WTC11 (cell line): ENCODE results near the gene PEAK1. TPM values are rescaled to one million over a fixed set of nuclear protein-coding genes. Genes with fewer than 3 reads are reported as not detected.

Experiments
- ATAC-seq: fragments of 200-7000 bp; cut with Tn5 transposase; 2 replicates; pipeline ENCODE4 v1.10.0; 2021; ENCODE audit warnings: mild to moderate bottlenecking, moderate library complexity
- CTCF ChIA-PET: fragments of 300-600 bp; sonication (Branson Sonifier 250); formaldehyde crosslinking; loops from one replicate; lab custom pipeline; 2021; ENCODE audit warnings: antibody characterized with exemption; lab: Charles Lee
- POLR2A ChIA-PET: fragments of 350-600 bp; sonication (Branson Sonifier 250); formaldehyde crosslinking; loops from one replicate; lab custom pipeline; 2021; ENCODE audit warnings: antibody characterized with exemption; lab: Charles Lee
- DNase-seq: peaks from one replicate; pipeline ENCODE4 v3.0.0; 2021; ENCODE audit warnings: low spot score
- H3K27ac Mint-ChIP-seq: 2 replicates; pipeline ENCODE4 v1.8.0; 2021; ENCODE audit warnings: mixed read lengths
- H3K27me3 Mint-ChIP-seq: 2 replicates; pipeline ENCODE4 v1.8.0; 2021; ENCODE audit warnings: low read depth, mild to moderate bottlenecking, moderate library complexity, mixed read lengths
- H3K36me3 Mint-ChIP-seq: 2 replicates; pipeline ENCODE4 v1.8.0; 2021; ENCODE audit warnings: mixed read lengths
- H3K4me1 Mint-ChIP-seq: 2 replicates; pipeline ENCODE4 v1.8.0; 2022; ENCODE audit warnings: mixed read lengths
- H3K4me3 Mint-ChIP-seq: 2 replicates; pipeline ENCODE4 v1.8.0; 2021; ENCODE audit warnings: mild to moderate bottlenecking, moderate library complexity, mixed read lengths
- H3K9me3 Mint-ChIP-seq: 2 replicates; pipeline ENCODE4 v1.8.0; 2021; ENCODE audit warnings: mixed read lengths
- ATF3 ChIP-seq: sonication (generic); formaldehyde crosslinking; conservative IDR thresholded peaks from 2 replicates; pipeline ENCODE4 v1.8.1; 2022; ENCODE audit warnings: mild to moderate bottlenecking, missing genetic modification reagents
- E2F4 ChIP-seq: sonication (generic); formaldehyde crosslinking; IDR thresholded peaks from 2 replicates; pipeline ENCODE4 v1.8.1; 2022; ENCODE audit warnings: low read depth, mild to moderate bottlenecking, moderate library complexity, missing genetic modification reagents, borderline replicate concordance
- ETV6 ChIP-seq: sonication (generic); formaldehyde crosslinking; IDR thresholded peaks from 2 replicates; pipeline ENCODE4 v1.8.1; 2022; ENCODE audit warnings: mild to moderate bottlenecking, missing genetic modification reagents
- FOXP4 ChIP-seq: sonication (generic); formaldehyde crosslinking; IDR thresholded peaks from 2 replicates; pipeline ENCODE4 v1.8.0; 2022; ENCODE audit warnings: mild to moderate bottlenecking, missing genetic modification reagents
- GRHL2 ChIP-seq: fragments of 250-450 bp; sonication (Bioruptor Pico); IDR thresholded peaks from 2 replicates; pipeline ENCODE4 v1.8.0; 2022; ENCODE audit warnings: mild to moderate bottlenecking, moderate library complexity; ENCODE audit not compliant: insufficient replicate concordance, severe bottlenecking
- IRF1 ChIP-seq: sonication (generic); formaldehyde crosslinking; IDR thresholded peaks from 2 replicates; pipeline ENCODE4 v1.8.0; 2023; ENCODE audit warnings: missing genetic modification reagents
- IRF2 ChIP-seq: sonication (generic); formaldehyde crosslinking; IDR thresholded peaks from 2 replicates; pipeline ENCODE4 v1.8.0; 2022; ENCODE audit warnings: low read depth, missing genetic modification reagents, borderline replicate concordance
- MXD4 ChIP-seq: fragments of 250-450 bp; sonication (Bioruptor Pico); IDR thresholded peaks from 2 replicates; pipeline ENCODE4 v1.8.0; 2021; ENCODE audit warnings: mild to moderate bottlenecking, moderate library complexity, borderline replicate concordance
- NFYB ChIP-seq: sonication (generic); formaldehyde crosslinking; conservative IDR thresholded peaks from 2 replicates; pipeline ENCODE4 v1.8.0; 2022; ENCODE audit warnings: low read depth, missing genetic modification reagents
- NR1H2 ChIP-seq: sonication (generic); formaldehyde crosslinking; IDR thresholded peaks from 2 replicates; pipeline ENCODE4 v1.9.0; 2021; ENCODE audit warnings: mild to moderate bottlenecking, moderate library complexity, missing genetic modification reagents
- PRDM15 ChIP-seq: sonication (generic); formaldehyde crosslinking; IDR thresholded peaks from 2 replicates; pipeline ENCODE4 v1.8.0; 2022; ENCODE audit warnings: missing genetic modification reagents
- PRRX2 ChIP-seq: fragments of 250-450 bp; sonication (Bioruptor Pico); IDR thresholded peaks from 2 replicates; pipeline ENCODE4 v1.8.0; 2021; ENCODE audit warnings: mild to moderate bottlenecking
- SOX15 ChIP-seq: fragments of 250-450 bp; sonication (Bioruptor Pico); IDR thresholded peaks from 2 replicates; pipeline ENCODE4 v1.9.0; 2021; ENCODE audit warnings: mild to moderate bottlenecking
- STAT6 ChIP-seq: sonication (generic); formaldehyde crosslinking; conservative IDR thresholded peaks from 2 replicates; pipeline ENCODE4 v1.8.1; 2023; ENCODE audit warnings: mild to moderate bottlenecking, low read depth, missing genetic modification reagents, moderate library complexity
- USF1 ChIP-seq: sonication (generic); formaldehyde crosslinking; IDR thresholded peaks from 2 replicates; pipeline ENCODE4 v1.8.0; 2022; ENCODE audit warnings: mild to moderate bottlenecking, missing genetic modification reagents
- ZNF232 ChIP-seq: sonication (generic); formaldehyde crosslinking; IDR thresholded peaks from 2 replicates; pipeline ENCODE4 v1.8.0; 2022; ENCODE audit warnings: mild to moderate bottlenecking, missing genetic modification reagents
- ZNF263 ChIP-seq: sonication (generic); formaldehyde crosslinking; IDR thresholded peaks from 2 replicates; pipeline ENCODE4 v1.8.1; 2022; ENCODE audit warnings: low read depth, mild to moderate bottlenecking, moderate library complexity, missing genetic modification reagents
- ZNF396 ChIP-seq: fragments of 250-450 bp; sonication (Bioruptor Pico); IDR thresholded peaks from 2 replicates; pipeline ENCODE4 v1.8.0; 2021; ENCODE audit warnings: mild to moderate bottlenecking, moderate library complexity, borderline replicate concordance
- total RNA-seq: library from RNA; stranded (reverse); gene quantifications from 3 replicates; pipeline ENCODE4 v1.2.3, GENCODE V29; 2021

The PEAK1 gene
- total RNA-seq, 1 experiment from 2014 or later: 49.0 TPM

GRCh38 chr15:77168616-77169015 lies 251.3 kb downstream of the PEAK1 start (continued):
- TF ChIP-seq NFYB (CRISPR knock-in tag) (no peak), ATF3 (CRISPR knock-in tag) (no peak)

- no peak for TF ChIP-seq IRF1
- no peak for TF ChIP-seq GRHL2 (CRISPR knock-in tag)
- no peak for TF ChIP-seq ZNF232 (CRISPR knock-in tag)
- no peak for TF ChIP-seq FOXP4 (CRISPR knock-in tag)
- no peak for TF ChIP-seq PRDM15 (CRISPR knock-in tag)
- TF ChIP-seq MXD4: no peak
- TF ChIP-seq IRF2 (CRISPR knock-in tag): no peak
- no peak for TF ChIP-seq ZNF263 (CRISPR knock-in tag)
- TF ChIP-seq NR1H2: no peak
- no peak for TF ChIP-seq E2F4 (CRISPR knock-in tag)
- H3K36me3 Mint-ChIP-seq: no peaks in the 10 kb centered on the region
- no peaks in the 10 kb centered on the region for H3K9me3 Mint-ChIP-seq
- DNase-seq (no peak), ATAC-seq (no peak)
- H3K27ac Mint-ChIP-seq: no peak overlapping the region
- no peaks in the 10 kb centered on the region for H3K27me3 Mint-ChIP-seq
- H3K4me3 Mint-ChIP-seq: no peak overlapping the region
- ChIA-PET POLR2A (no interaction called here), CTCF (interaction anchor here (1.9 kb wide), 1 partner anchor 375 kb away, joined by 4 read pairs; no protein-coding TSS in a partner anchor)
- H3K4me1 Mint-ChIP-seq: peaks cover 27% of the 10 kb centered on the region
Measured at GRCh38 chr15:77168141-77168540, 251.8 kb downstream of the PEAK1 start.

- ATAC-seq: no peak
- POLR2A ChIA-PET: no interaction called here
- Mint-ChIP-seq H3K36me3 (no peaks in the 10 kb centered on the region), H3K27ac (no peak overlapping the region), H3K27me3 (no peaks in the 10 kb centered on the region), H3K4me3 (no peak overlapping the region), H3K9me3 (no peaks in the 10 kb centered on the region), H3K4me1 (peaks cover 34% of the 10 kb centered on the region)
- CTCF ChIA-PET: interaction anchor here (1.2 to 1.9 kb wide), 2 partner anchors 132 to 376 kb away, joined by 3 to 4 read pairs; no protein-coding TSS in a partner anchor
- DNase-seq: no peak
- no peak for TF ChIP-seq PRRX2 (CRISPR knock-in tag)
- TF ChIP-seq ZNF396 (CRISPR knock-in tag): no peak
- TF ChIP-seq ATF3 (CRISPR knock-in tag): no peak
- TF ChIP-seq ETV6 (CRISPR knock-in tag): no peak
- TF ChIP-seq STAT6 (CRISPR knock-in tag): no peak
- no peak for TF ChIP-seq ZNF263 (CRISPR knock-in tag)
- TF ChIP-seq USF1 (CRISPR knock-in tag): no peak
- TF ChIP-seq SOX15: no peak
Measured at GRCh38 chr15:77167406-77167805, 252.5 kb downstream of the PEAK1 start.
